ENCODE results near the gene LRSAM1.

The LRSAM1 gene

GRCh38 chr9:127500399-127500798, 49.1 kb downstream of the LRSAM1 start:
- DNase-seq (ENCODE audit: low read depth), result no peak
- no peak for TF ChIP-seq CTCF (IDR thresholded peaks at IDR 0.05; ENCODE audit: control insufficient read depth, insufficient read depth, low read depth, low read length, missing control alignments)
- no peak overlapping the region for H3K4me3 ChIP-seq (ENCODE audit: control insufficient read depth, low read depth, low read length)

GRCh38 chr9:127500862-127501261, 49.6 kb downstream of the LRSAM1 start:
- H3K4me3 ChIP-seq (ENCODE audit: control insufficient read depth, low read depth, low read length), result no peak overlapping the region
- TF ChIP-seq CTCF (IDR thresholded peaks at IDR 0.05; ENCODE audit: control insufficient read depth, insufficient read depth, low read depth, low read length, missing control alignments), result no peak
- DNase-seq (ENCODE audit: low read depth), result no peak

- no peak for TF ChIP-seq CTCF (IDR thresholded peaks at IDR 0.05; ENCODE audit: control insufficient read depth, insufficient read depth, low read depth, low read length, missing control alignments)
- no peak overlapping the region for H3K4me3 ChIP-seq (ENCODE audit: control insufficient read depth, low read depth, low read length)
- DNase-seq (ENCODE audit: low read depth), result no peak
Observed at GRCh38 chr9:127501821-127502343, 50.6 kb downstream of the LRSAM1 start.

- DNase-seq (ENCODE audit: low read depth), result no peak
- H3K4me3 ChIP-seq (ENCODE audit: control insufficient read depth, low read depth, low read length), result no peak overlapping the region
- TF ChIP-seq CTCF (IDR thresholded peaks at IDR 0.05; ENCODE audit: control insufficient read depth, insufficient read depth, low read depth, low read length, missing control alignments), result no peak
Observed at GRCh38 chr9:127502706-127503378, 51.5 kb downstream of the LRSAM1 start.

GRCh38 chr9:127503379-127503921, 52.1 kb downstream of the LRSAM1 start:
- DNase-seq (ENCODE audit: low read depth), result no peak
- no peak overlapping the region for H3K4me3 ChIP-seq (ENCODE audit: control insufficient read depth, low read depth, low read length)
- no peak for TF ChIP-seq CTCF (IDR thresholded peaks at IDR 0.05; ENCODE audit: control insufficient read depth, insufficient read depth, low read depth, low read length, missing control alignments)

GRCh38 chr9:127503947-127504886, 52.9 kb downstream of the LRSAM1 start:
- DNase-seq (ENCODE audit: low read depth), result no peak
- no peak overlapping the region for H3K4me3 ChIP-seq (ENCODE audit: control insufficient read depth, low read depth, low read length)
- TF ChIP-seq CTCF (IDR thresholded peaks at IDR 0.05; ENCODE audit: control insufficient read depth, insufficient read depth, low read depth, low read length, missing control alignments), result peak; percentile 88
